DND-41 (cell line): ENCODE data around the gene MYOCOS.
A peak's percentile ranks its signal among the peaks of the same experiment; 100 is the strongest.

Source experiments
- ATAC-seq: fragments of 200-7000 bp; cut with Tn5 transposase; 3 replicates; pipeline ENCODE4 v1.9.1; 2021; ENCODE audit warnings: low read depth; ENCODE audit not compliant: insufficient read depth
- DNase-seq: peaks from one replicate; pipeline ENCODE4 v3.0.0-alpha.2; 2020
- H2AFZ ChIP-seq: 2 replicates; pipeline ENCODE4 v1.6.0; 2012; ENCODE audit warnings: low read depth, low read length
- H3K27ac ChIP-seq: 2 replicates; pipeline ENCODE4 v1.5.1; 2012; ENCODE audit warnings: low read length, inconsistent platforms
- H3K27me3 ChIP-seq: fragments of 200-600 bp; sonication (generic); 2 replicates; pipeline ENCODE4 v1.6.0; 2012; ENCODE audit warnings: low read length, mild to moderate bottlenecking, inconsistent platforms; ENCODE audit not compliant: insufficient read depth, poor library complexity
- H3K36me3 ChIP-seq: 2 replicates; pipeline ENCODE4 v1.5.1; 2012; ENCODE audit warnings: low read length, inconsistent platforms; ENCODE audit not compliant: insufficient read depth
- H3K4me1 ChIP-seq: 2 replicates; pipeline ENCODE4 v1.5.1; 2012; ENCODE audit warnings: mild to moderate bottlenecking, low read length; ENCODE audit not compliant: insufficient read depth
- H3K4me2 ChIP-seq: 2 replicates; pipeline ENCODE4 v1.6.0; 2012; ENCODE audit warnings: mild to moderate bottlenecking, moderate library complexity, low read length, inconsistent platforms; ENCODE audit not compliant: insufficient read depth
- H3K4me3 ChIP-seq, 2 experiments: fragments of 200-600 bp in 1 of 2; shearing (Covaris generic) in 1 of 2; 2 replicates each; pipeline ENCODE4 v1.5.1; 2012 to 2016; ENCODE audit warnings: inconsistent platforms in 2 of 2, low read length in 2 of 2, mild to moderate bottlenecking in 2 of 2, low read depth in 1 of 2, moderate library complexity in 1 of 2
- H3K79me2 ChIP-seq: 2 replicates; pipeline ENCODE4 v1.6.0; 2012; ENCODE audit warnings: low read length, inconsistent platforms; ENCODE audit not compliant: insufficient read depth
- H3K9ac ChIP-seq: 2 replicates; pipeline ENCODE4 v1.6.0; 2012; ENCODE audit warnings: low read depth, mild to moderate bottlenecking, inconsistent platforms, low read length, moderate library complexity
- H3K9me3 ChIP-seq: 2 replicates; pipeline ENCODE4 v1.5.1; 2012; ENCODE audit warnings: low read length, moderate library complexity, mild to moderate bottlenecking, inconsistent platforms; ENCODE audit not compliant: insufficient read depth, severe bottlenecking
- H4K20me1 ChIP-seq: 2 replicates; pipeline ENCODE4 v1.6.0; 2012; ENCODE audit warnings: low read length; ENCODE audit not compliant: insufficient read depth
- EZH2 ChIP-seq: IDR thresholded peaks from 3 replicates; pipeline ENCODE4 v1.6.1; 2012; ENCODE audit warnings: borderline replicate concordance, low read depth, mild to moderate bottlenecking, moderate library complexity, low read length, inconsistent platforms; ENCODE audit not compliant: severe bottlenecking
- TF ChIP-seq, protein P1 (sequence below): IDR thresholded peaks from 2 replicates; pipeline ENCODE4 v1.5.1; 2012; ENCODE audit warnings: borderline replicate concordance, low read length, moderate library complexity, mild to moderate bottlenecking; ENCODE audit not compliant: poor library complexity, severe bottlenecking; ENCODE audit errors: extremely low read depth

The MYOCOS gene

DNA sequence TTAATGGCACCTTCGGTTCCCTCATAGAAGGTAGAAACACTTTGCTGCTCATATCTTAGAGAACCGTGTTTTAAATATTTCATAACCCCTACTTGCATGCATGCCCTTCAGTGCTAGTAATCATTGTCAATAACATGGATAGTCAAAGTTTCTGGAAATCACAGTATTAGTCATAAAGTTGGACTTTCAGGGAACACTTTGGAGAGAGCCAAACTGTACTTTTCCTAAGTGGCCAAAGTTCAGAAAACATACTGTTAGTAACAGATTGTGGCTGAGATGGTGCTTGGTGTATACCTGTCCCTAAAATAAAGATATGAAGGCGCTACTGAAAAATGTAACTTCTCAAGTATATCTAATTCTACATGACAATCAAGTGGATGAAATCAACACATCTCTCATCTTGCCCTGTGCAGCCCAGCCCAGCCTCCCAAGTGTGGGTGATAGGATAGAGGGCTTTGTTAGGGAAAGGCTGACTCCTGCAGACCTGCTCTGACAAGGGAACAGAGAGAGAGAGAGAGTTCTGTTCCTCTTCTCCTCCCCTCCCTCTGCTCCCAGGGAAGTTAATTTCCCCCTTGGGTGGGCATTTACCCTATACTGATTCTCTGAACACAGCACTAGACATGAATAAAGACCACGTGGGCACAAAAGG, 16.0 kb downstream of the MYOCOS start:
- no peak for ATAC-seq
- H3K27me3 ChIP-seq, result peaks cover 3% of the 10 kb centered on the region
- no peaks in the 10 kb centered on the region for H4K20me1 ChIP-seq
- H2AFZ ChIP-seq, result no peak overlapping the region; the same call in 1 of the 2 replicates
- no peak overlapping the region for H3K9ac ChIP-seq
- H3K4me2 ChIP-seq, result no peak overlapping the region
- H3K9me3 ChIP-seq, result no peaks in the 10 kb centered on the region
- H3K79me2 ChIP-seq, result no peaks in the 10 kb centered on the region
- no peak overlapping the region for H3K4me3 ChIP-seq
- no peak overlapping the region for H3K27ac ChIP-seq
- no peak for TF ChIP-seq EZH2
- TF ChIP-seq, protein P1, sequence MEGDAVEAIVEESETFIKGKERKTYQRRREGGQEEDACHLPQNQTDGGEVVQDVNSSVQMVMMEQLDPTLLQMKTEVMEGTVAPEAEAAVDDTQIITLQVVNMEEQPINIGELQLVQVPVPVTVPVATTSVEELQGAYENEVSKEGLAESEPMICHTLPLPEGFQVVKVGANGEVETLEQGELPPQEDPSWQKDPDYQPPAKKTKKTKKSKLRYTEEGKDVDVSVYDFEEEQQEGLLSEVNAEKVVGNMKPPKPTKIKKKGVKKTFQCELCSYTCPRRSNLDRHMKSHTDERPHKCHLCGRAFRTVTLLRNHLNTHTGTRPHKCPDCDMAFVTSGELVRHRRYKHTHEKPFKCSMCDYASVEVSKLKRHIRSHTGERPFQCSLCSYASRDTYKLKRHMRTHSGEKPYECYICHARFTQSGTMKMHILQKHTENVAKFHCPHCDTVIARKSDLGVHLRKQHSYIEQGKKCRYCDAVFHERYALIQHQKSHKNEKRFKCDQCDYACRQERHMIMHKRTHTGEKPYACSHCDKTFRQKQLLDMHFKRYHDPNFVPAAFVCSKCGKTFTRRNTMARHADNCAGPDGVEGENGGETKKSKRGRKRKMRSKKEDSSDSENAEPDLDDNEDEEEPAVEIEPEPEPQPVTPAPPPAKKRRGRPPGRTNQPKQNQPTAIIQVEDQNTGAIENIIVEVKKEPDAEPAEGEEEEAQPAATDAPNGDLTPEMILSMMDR, result no peak
- no peaks in the 10 kb centered on the region for H3K36me3 ChIP-seq
- no peaks in the 10 kb centered on the region for H3K4me1 ChIP-seq
- DNase-seq, result no peak

DNA sequence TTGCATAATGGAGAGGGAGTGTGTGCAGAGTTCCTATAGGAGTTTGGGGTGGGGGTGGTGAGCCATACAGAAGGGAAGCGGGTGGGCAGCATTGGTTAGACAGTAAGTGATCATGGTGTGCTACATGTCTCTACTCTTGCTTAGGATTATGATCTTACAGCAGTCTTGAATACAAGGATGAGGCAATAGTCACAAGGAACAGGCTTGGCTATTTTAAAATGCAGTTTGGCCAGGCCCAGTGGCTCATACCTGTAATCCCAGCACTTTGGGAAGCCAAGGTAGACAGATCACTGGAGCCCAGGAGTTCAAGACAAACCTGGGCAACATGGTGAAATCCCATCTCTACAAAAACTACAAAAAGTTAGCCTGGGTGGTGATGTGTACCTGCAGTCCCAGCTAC, 18.2 kb downstream of the MYOCOS start:
- Histone ChIP-seq H2AFZ (no peak overlapping the region), H3K79me2 (no peaks in the 10 kb centered on the region), H3K4me2 (no peak overlapping the region), H3K4me1 (peaks cover 8% of the 10 kb centered on the region), H3K27me3 (peaks cover 3% of the 10 kb centered on the region), H3K9me3 (no peaks in the 10 kb centered on the region), H4K20me1 (no peaks in the 10 kb centered on the region), H3K36me3 (no peaks in the 10 kb centered on the region), H3K9ac (no peak overlapping the region), H3K4me3 (no peak overlapping the region), H3K27ac (no peak overlapping the region)
- DNase-seq (no peak), ATAC-seq (no peak)
- TF ChIP-seq EZH2, result no peak
- TF ChIP-seq, protein P1, result no peak

DNA sequence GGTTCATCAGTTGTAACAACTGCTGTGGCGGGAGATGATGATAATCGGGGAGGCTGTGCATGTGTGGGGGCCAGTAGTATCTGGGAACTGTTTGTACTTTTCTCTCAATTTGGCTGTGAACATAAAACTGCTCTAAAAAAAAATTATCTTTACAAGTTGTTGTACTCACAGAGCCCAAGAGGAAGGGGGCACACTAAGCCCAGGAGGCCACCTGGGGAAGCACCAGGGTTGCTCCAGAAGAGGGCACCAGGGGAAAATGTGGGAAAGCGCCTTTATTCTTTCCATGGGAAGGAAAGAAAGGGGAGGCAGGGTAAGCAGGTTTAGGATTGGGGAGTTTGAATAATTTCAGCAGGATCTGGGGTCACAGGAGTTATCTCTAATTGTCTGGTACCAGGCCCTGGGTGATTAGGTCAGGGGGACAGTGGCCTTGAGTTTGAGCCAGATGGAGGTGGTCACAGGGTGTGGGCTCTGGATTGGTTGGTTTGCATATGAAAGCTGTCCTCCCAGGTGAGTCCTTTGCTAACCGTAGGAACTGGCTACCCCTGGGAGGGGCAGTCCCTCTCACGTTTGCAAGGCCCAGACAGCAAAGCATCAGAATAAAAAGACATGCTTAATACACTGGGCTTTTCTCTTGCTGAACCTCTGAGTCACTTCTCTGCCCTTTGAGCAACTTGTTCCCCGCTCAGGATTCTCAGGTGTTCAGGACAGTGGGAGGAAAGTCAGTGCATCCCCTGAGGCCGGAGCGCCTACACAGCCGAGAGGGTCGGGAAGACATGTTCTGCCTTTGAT, 19.2 kb downstream of the MYOCOS start:
- H2AFZ ChIP-seq, result no peak overlapping the region
- peaks cover 8% of the 10 kb centered on the region for H3K4me1 ChIP-seq
- no peaks in the 10 kb centered on the region for H3K36me3 ChIP-seq
- H3K4me3 ChIP-seq, result no peak overlapping the region
- no peak overlapping the region for H3K4me2 ChIP-seq
- H4K20me1 ChIP-seq, result no peaks in the 10 kb centered on the region
- H3K9ac ChIP-seq, result no peak overlapping the region
- no peaks in the 10 kb centered on the region for H3K79me2 ChIP-seq
- no peaks in the 10 kb centered on the region for H3K9me3 ChIP-seq
- H3K27me3 ChIP-seq, result peaks cover 3% of the 10 kb centered on the region
- TF ChIP-seq EZH2, result no peak
- TF ChIP-seq, protein P1, result peak; percentile 4
- no peak overlapping the region for H3K27ac ChIP-seq
- no peak for ATAC-seq
- DNase-seq, result no peak
